Caco-2 (cell line): ENCODE measurements around the gene XXYLT1. TPM values are rescaled to one million over a fixed set of nuclear protein-coding genes. Genes with fewer than 3 reads are reported as not detected.

ENCODE experiments used
- BruUV-seq: library from RNA; stranded (reverse); fragments of 400-500 nt; replicated peaks from 2 replicates; lab custom pipeline; 2021; lab: Mats Ljungman, UMichigan
- CTCF ChIA-PET: fragments of 300-600 bp; sonication (Branson Sonifier 250); formaldehyde crosslinking; loops from one replicate; lab custom pipeline; 2022; ENCODE audit warnings: antibody characterized with exemption; lab: Charles Lee
- POLR2A ChIA-PET: fragments of 300-600 bp; sonication (Branson Sonifier 250); formaldehyde crosslinking; loops from one replicate; lab custom pipeline; 2022; ENCODE audit warnings: antibody characterized with exemption; lab: Charles Lee
- DNase-seq, 2 experiments: peaks; one replicate each; pipeline versions ENCODE4 v3.0.0 to v3.0.0-alpha.2; 2020 to 2022
- H3K27me3 ChIP-seq: replicated peaks from 2 replicates; pipeline ENCODE4 v1.6.0; 2011; ENCODE audit warnings: low read length; ENCODE audit not compliant: control insufficient read depth, insufficient read depth
- H3K36me3 ChIP-seq: 2 replicates; pipeline ENCODE4 v1.5.1; 2011; ENCODE audit warnings: low read length; ENCODE audit not compliant: control insufficient read depth, insufficient read depth
- H3K4me1 ChIP-seq: fragments of 250-450 bp; sonication (Bioruptor Pico); 2 replicates; pipeline ENCODE4 v1.5.1; 2020; ENCODE audit warnings: mild to moderate bottlenecking
- H3K4me3 ChIP-seq: 2 replicates; pipeline ENCODE4 v1.5.1; 2011; ENCODE audit warnings: low read depth, mild to moderate bottlenecking, control low read depth, low read length
- H3K9me3 ChIP-seq: fragments of 250-450 bp; sonication (Bioruptor Pico); 2 replicates; pipeline ENCODE4 v1.5.1; 2020; ENCODE audit warnings: mild to moderate bottlenecking, moderate library complexity
- H3K27ac Mint-ChIP-seq: one replicate; pipeline ENCODE4 v1.8.0; 2022; ENCODE audit warnings: mixed read lengths; ENCODE audit not compliant: unreplicated experiment
- H3K27me3 Mint-ChIP-seq: one replicate; pipeline ENCODE4 v1.8.0; 2022; ENCODE audit warnings: mixed read lengths; ENCODE audit not compliant: insufficient read depth, unreplicated experiment
- H3K36me3 Mint-ChIP-seq: one replicate; pipeline ENCODE4 v1.8.0; 2022; ENCODE audit warnings: mild to moderate bottlenecking, mixed read lengths; ENCODE audit not compliant: insufficient read depth, unreplicated experiment
- H3K4me1 Mint-ChIP-seq: one replicate; pipeline ENCODE4 v1.8.0; 2022; ENCODE audit warnings: low read depth, mixed read lengths; ENCODE audit not compliant: unreplicated experiment
- H3K4me3 Mint-ChIP-seq: one replicate; pipeline ENCODE4 v1.8.0; 2022; ENCODE audit warnings: mild to moderate bottlenecking, moderate library complexity, mixed read lengths; ENCODE audit not compliant: unreplicated experiment
- H3K9me3 Mint-ChIP-seq: one replicate; pipeline ENCODE4 v1.8.0; 2022; ENCODE audit warnings: mixed read lengths; ENCODE audit not compliant: unreplicated experiment
- intact Hi-C: fragments of 100-400 bp; cut with micrococcal nuclease; formaldehyde crosslinking; loops from one replicate; pipeline ENCODE4 v1.10.0; 2022; ENCODE audit not compliant: unreplicated experiment
- total RNA-seq: library from RNA; stranded (reverse); gene quantifications from 2 replicates; pipeline ENCODE4 v1.2.3, GENCODE V29; 2022
- TF ChIP-seq, protein P1 (sequence below), 2 experiments: fragments of 200-600 bp in 1 of 2; IDR thresholded peaks; 1 replicate in 1 of 2; 2 replicates in 1 of 2; pipeline versions ENCODE4 v1.5.1 to v1.8.0; 2011 to 2022; ENCODE audit warnings: antibody characterized with exemption in 1 of 2, control low read depth in 1 of 2, inconsistent platforms in 1 of 2, low read depth in 1 of 2, low read length in 1 of 2, mild to moderate bottlenecking in 1 of 2, moderate library complexity in 1 of 2; ENCODE audit not compliant: insufficient read depth in 1 of 2, severe bottlenecking in 1 of 2, unreplicated experiment in 1 of 2

The XXYLT1 gene
- total RNA-seq, 1 experiment from 2014 or later: 14.2 TPM

- no TSS peak for BruUV-seq
- Mint-ChIP-seq H3K27ac (no peak overlapping the region), H3K27me3 (no peaks in the 10 kb centered on the region), H3K4me1 (peaks cover 4% of the 10 kb centered on the region), H3K36me3 (no peaks in the 10 kb centered on the region), H3K4me3 (no peak overlapping the region), H3K9me3 (no peaks in the 10 kb centered on the region)
- ChIA-PET CTCF (no interaction called here), POLR2A (no interaction called here)
- Histone ChIP-seq H3K4me3 (no peak overlapping the region), H3K36me3 (no peaks in the 10 kb centered on the region; the same call in 1 of the 2 replicates), H3K9me3 (no peaks in the 10 kb centered on the region), H3K4me1 (no peaks in the 10 kb centered on the region), H3K27me3 (no peaks in the 10 kb centered on the region)
- intact Hi-C loops: no loop called here
- TF ChIP-seq, protein P1, sequence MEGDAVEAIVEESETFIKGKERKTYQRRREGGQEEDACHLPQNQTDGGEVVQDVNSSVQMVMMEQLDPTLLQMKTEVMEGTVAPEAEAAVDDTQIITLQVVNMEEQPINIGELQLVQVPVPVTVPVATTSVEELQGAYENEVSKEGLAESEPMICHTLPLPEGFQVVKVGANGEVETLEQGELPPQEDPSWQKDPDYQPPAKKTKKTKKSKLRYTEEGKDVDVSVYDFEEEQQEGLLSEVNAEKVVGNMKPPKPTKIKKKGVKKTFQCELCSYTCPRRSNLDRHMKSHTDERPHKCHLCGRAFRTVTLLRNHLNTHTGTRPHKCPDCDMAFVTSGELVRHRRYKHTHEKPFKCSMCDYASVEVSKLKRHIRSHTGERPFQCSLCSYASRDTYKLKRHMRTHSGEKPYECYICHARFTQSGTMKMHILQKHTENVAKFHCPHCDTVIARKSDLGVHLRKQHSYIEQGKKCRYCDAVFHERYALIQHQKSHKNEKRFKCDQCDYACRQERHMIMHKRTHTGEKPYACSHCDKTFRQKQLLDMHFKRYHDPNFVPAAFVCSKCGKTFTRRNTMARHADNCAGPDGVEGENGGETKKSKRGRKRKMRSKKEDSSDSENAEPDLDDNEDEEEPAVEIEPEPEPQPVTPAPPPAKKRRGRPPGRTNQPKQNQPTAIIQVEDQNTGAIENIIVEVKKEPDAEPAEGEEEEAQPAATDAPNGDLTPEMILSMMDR (IDR thresholded peaks at IDR 0.05; ENCODE audit: insufficient read depth in 1 of 2, low read depth in 1 of 2, low read length in 1 of 2, severe bottlenecking in 1 of 2, unreplicated experiment in 1 of 2): no peak
- DNase-seq: no peak
Measured at GRCh38 chr3:195133462-195133861, 137.5 kb downstream of the XXYLT1 start.

GRCh38 chr3:195133013-195133412 is 137.9 kb downstream of the XXYLT1 start:
- Mint-ChIP-seq H3K36me3 (no peaks in the 10 kb centered on the region), H3K4me1 (peaks cover 6% of the 10 kb centered on the region), H3K4me3 (no peak overlapping the region), H3K27ac (no peak overlapping the region), H3K27me3 (no peaks in the 10 kb centered on the region), H3K9me3 (no peaks in the 10 kb centered on the region)
- CTCF ChIA-PET: no interaction called here
- no peak for DNase-seq
- Histone ChIP-seq H3K4me1 (no peaks in the 10 kb centered on the region), H3K27me3 (no peaks in the 10 kb centered on the region), H3K4me3 (no peak overlapping the region), H3K9me3 (no peaks in the 10 kb centered on the region), H3K36me3 (no peaks in the 10 kb centered on the region; the same call in 1 of the 2 replicates)
- intact Hi-C loops: no loop called here
- POLR2A ChIA-PET: no interaction called here
- TF ChIP-seq, protein P1 (IDR thresholded peaks at IDR 0.05; ENCODE audit: insufficient read depth in 1 of 2, low read depth in 1 of 2, low read length in 1 of 2, severe bottlenecking in 1 of 2, unreplicated experiment in 1 of 2): no peak
- no TSS peak for BruUV-seq

- Mint-ChIP-seq H3K36me3 (no peaks in the 10 kb centered on the region), H3K9me3 (no peaks in the 10 kb centered on the region), H3K27ac (no peak overlapping the region), H3K4me1 (peaks cover 6% of the 10 kb centered on the region), H3K27me3 (no peaks in the 10 kb centered on the region), H3K4me3 (no peak overlapping the region)
- H3K27me3 ChIP-seq: no peaks in the 10 kb centered on the region
- ChIA-PET CTCF (no interaction called here), POLR2A (no interaction called here)
- H3K36me3 ChIP-seq: no peaks in the 10 kb centered on the region; the same call in 1 of the 2 replicates
- intact Hi-C loops: no loop called here
- no peaks in the 10 kb centered on the region for H3K4me1 ChIP-seq
- TF ChIP-seq, protein P1 (IDR thresholded peaks at IDR 0.05; ENCODE audit: insufficient read depth in 1 of 2, low read depth in 1 of 2, low read length in 1 of 2, severe bottlenecking in 1 of 2, unreplicated experiment in 1 of 2): no peak
- H3K4me3 ChIP-seq: no peak overlapping the region
- no peaks in the 10 kb centered on the region for H3K9me3 ChIP-seq
- no TSS peak for BruUV-seq
- no peak for DNase-seq
Measured at GRCh38 chr3:195131176-195131575, 139.8 kb downstream of the XXYLT1 start.
